Measurements from ENCODE around the gene CD9.

Gene CD9

DNA sequence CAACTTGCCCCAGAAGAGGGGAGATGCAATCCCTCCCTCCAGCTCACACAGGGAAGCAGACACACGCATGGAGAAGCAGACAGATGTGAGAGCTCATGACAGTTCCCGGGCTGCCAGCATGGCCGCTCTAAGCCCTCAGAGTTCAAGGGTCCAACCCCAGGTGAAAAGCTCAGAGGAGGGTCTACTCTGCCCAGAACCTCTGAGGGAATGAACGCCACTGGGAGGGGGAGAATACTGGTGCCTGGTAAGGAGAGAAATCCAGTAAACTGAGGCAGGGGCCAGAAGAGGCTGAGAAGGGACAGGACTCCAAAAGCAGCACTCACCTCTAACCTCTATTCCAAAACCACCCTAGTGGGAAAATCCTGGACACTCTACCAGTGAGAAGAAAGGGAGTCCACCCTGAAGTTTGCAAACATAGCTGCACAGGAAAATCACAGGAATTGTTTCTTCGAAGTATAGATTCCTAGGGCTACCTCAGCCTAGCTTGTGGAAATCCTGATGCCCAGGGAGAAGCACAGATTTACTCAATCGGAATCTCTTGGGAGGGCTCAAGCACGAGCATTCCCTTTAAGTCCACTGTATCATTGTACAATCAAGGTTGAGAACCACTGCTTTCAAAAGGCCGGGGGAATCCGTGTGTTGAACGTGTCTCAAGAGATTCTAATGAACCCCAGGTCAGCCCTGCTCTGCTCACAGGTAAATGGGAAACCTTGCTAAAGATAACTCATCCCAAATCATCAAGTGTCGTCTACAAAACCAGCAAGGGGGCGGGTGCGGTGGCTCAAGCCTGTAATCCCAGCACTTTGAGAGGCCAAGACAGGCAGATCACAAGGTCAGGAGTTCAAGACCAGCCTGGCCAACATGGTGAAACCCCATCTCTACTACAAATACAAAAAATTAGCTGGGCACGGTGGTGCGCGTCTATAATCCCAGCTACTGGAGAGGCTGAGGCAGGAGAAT, 76.0 kb downstream of the CD9 start:
- no peak for DNase-seq (ENCODE audit: low read depth)

DNA sequence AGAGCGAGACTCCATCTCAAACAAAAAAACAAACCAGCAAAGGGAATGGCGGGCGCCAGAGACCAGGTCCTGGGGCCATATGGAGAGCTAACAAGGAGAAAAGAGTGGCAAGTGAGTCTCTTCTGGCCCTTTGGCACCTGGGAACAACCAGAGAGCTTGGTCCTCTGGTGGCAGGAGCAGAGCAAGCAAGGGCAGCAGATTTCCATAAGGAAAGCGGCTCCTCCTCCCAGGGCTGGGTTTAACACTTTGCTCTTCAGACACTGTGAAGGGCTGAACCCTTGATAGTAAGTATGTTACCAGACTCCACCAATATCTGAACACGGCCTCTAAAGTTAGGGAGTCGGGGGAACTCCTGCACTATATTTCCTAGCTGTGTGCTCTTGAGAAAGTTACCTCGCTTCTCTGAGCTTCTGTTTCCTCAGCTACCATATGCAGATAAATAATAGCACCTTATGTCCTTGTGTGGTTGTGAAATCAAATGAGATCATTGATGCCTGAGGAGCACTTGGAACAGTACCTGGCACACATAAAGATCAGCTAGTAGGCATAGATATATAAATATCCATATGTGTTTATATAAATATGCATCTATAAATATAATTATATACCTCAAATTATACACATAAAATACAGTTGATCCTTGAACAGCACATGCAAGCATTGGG, 76.9 kb downstream of the CD9 start:
- DNase-seq (ENCODE audit: low read depth), result no peak

DNA sequence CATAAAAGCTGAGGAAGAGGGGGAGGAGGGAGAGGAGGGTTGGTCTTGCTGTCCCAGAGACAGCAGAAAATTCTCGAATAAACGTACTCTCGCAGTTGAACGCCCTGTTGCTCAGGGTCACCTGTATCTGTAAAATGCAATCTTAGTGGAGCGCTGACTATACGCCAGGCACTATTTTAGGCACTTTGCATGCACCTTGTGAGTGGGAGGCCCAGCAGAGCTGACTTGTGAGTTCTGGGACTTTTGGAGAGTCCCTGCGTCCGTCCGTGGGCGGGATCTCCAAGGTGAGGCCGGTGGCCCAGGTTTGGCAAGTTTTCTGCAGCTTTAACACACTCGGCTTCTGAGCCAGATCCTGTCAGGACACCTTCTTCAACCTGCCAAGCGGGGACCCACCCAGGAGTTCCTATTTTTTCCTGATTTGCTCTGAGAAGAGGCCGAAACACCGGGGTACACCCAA, 77.8 kb downstream of the CD9 start:
- DNase-seq (ENCODE audit: low read depth), result no peak

DNA sequence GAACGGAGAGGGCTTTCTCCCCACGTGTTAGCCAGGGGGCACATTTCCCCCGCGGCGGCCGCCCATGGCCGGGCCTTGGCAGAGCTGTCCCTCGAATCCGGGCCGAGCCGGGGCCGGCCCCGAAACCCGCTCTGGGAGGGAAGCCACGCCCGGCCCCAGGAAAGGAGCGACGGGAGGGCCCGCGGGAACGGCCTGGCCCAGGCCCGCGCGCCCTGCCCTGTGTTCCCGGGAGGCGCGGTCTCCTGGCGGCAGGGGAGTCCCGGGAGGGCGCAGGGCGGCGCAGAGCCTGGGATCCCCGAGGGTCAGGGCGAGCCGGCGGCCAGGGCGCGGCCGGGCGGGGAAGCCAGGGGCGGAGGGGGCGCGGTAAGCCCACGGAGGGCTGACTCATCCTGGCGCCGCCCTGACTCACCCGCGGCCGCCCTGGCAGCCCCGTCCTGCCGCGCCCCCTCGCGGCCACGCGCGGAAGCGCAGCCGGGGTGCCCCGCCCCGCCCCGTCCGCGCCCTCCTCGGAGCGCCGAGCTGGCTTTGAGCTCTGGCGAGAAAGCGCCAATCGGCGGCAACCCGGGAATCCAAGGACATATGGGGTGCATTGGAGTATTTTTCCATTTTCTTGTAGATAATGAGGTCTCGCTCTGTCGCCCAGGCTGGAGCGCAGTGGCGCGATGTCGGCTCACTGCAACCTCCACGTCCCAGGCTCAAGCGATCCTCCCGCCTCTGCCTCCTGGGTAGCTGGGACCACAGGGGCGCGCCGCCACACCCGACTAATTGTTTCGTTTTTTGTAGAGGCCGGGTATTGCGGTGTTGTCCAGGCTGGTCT, 78.4 kb downstream of the CD9 start:
- peak; percentile 57 for DNase-seq (ENCODE audit: low read depth)

DNA sequence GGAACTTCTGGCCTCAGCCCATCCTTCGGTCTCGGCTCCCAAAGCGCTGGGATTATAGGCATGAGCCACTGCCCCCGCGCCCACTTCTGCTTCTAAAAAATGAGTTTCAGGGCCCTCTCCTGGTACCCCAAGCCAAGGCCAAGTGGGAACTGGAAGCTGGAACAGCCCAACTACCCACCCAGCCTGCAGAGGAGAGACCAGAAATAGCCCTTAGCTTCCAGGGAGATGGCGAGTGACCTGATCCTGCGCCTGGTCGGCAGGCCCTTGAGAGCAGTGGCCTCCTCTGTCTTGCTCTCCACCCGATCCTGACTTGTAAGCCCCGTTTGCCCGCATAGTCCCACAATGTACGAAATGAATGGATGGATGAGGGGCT, 79.0 kb downstream of the CD9 start:
- DNase-seq (ENCODE audit: low read depth), result no peak

DNA sequence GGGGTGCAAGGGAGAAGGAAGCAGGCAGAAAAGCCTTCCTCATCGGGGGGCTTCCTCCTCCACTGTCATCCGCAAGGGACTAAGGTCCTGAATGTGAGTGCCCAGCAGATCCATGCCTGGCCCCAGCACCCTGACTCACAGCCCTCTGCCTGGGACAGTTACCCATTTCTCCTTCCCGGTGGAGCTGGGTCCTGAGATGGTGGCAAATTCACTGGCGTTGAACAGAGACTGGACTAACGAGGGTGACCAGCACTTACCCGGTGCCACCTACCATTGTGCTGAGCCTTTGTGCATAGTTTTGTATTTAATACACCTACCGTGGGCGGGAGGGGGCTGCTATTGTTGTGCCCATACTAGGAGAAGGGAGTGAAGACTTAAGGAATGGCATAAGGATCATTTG, 79.4 kb downstream of the CD9 start:
- no peak for DNase-seq (ENCODE audit: low read depth)

DNA sequence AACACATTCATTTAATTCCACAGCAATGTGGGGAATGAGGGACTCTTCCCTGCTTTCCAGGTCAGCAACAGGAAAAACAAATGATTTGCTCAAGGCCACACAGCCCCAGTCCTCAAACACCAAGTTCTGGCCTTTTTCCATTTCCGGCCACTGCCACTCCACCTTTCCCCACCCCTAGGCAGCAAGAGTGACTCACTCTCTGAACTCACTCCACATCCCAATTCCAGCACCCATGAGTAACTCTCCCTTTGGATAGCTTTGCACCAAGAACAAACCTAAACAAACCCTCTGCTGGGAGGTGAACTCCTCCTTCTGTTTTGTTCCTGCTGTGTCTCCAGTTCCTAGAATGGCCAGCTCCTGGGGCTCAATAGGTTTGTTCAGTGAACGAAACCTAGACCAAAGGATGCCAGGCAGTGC, 79.9 kb downstream of the CD9 start:
- DNase-seq (ENCODE audit: low read depth), result no peak

DNA sequence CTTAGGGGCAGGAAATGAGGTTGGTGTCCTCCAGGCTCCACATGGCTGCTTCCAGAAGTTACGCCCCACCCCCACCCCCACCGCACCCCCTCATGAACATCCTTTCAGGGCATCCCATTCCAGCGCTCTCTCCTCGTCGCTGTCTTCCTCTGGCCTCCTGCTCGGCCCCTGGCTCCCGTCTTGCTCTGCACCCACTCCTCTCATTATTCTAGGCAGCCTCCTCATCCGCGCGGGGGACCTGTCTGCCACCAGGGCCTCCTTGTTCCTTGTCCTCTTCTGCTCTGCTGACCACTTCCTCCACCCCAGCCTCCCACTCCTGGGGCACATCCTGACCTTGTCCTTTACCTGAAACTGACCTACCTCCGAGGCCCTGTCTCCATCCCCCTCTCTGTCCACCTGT, 80.5 kb downstream of the CD9 start:
- DNase-seq (ENCODE audit: low read depth), result no peak

DNA sequence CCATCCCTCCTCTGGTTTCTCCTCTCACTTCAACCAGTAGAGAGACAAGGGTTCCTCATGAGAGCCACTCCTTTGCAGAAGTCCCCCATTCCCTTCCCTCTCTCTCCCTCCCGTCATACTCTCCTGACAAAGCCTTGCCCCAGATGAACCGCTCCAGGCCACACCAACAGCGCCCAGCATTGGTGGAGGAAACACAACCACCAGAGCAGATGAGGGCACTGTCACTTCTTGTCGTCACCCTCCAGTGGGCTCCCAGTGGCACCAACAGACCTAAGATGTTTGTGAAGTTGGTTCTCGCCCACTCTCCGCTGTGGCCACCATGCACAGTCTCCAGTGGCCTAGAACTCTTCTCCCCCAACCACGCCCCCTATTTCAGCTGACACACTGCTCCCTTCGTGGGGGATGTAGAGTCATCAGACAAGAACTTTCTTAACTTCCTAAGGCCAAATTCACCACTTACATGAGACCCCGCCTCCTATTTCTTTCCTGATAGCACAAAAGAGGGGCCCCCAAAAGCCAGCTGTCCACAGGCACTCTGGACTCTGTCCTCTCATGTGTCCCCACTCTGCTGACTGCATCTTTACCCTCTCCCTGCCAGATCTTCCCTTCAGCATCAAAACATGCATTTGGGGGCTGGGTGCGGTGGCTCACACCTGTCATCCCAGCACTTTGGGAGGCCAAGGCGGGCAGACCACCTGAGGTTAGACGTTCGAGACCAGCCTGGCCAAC, 81.0 kb downstream of the CD9 start:
- no peak for DNase-seq (ENCODE audit: low read depth)

DNA sequence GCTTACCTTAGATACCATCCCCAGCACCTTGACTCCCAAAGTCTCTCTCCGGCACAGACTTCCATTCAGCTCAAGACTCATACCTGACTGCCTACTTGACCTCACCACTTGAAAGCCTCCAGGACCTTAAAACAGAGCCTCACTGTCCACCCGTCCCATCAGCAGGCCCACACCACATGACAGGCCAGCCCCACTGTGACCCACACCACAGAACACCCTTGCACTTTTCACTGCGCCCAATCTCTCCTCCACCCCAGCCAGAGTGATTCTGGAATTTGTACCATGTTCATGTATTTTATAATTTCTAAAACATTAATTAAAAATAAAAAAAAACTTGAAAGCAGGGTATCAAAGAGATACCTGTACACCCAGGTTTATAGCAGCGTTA, 82.2 kb downstream of the CD9 start:
- DNase-seq (ENCODE audit: low read depth), result no peak

DNA sequence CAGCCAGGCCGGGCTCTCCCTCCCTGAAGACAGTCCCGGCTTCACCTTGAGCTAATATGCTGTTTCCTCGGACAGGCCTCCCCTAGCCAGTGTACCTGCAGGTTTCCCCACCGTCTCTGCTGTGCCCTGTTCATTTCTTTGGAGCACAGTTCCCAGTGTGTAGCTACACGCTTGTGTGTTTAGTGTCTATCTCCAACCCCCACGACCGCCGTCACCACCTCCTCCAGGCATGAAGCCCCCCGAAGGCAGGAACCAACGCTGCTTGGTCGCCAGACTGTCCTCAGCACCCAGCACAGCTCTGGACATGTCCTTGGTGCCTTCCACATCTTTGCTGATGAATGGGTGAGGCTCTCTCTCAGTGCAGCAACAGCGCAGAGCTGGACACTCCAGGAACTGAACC, 84.1 kb downstream of the CD9 start:
- DNase-seq (ENCODE audit: low read depth), result no peak

DNA sequence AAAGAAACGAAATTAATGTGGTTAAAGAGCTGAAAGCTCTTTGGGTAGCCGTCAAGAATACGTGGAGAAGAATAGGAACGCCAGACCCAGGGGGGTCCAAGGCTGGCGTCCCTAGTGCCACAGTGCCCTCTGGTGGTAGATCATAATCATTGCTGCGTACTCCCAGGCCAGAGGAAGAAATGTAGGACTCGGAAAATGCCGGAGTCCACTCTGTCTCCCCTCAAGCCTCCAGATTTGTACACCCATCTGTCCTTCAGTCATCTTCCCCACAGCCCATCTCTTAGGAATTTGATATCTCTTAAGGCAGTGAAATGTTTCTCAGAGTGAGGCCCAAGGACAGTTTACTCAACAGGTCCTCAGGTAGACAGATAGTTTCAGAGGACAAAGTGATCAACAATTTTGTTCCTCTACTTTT, 84.9 kb downstream of the CD9 start:
- DNase-seq (ENCODE audit: low read depth), result peak; percentile 20

DNA sequence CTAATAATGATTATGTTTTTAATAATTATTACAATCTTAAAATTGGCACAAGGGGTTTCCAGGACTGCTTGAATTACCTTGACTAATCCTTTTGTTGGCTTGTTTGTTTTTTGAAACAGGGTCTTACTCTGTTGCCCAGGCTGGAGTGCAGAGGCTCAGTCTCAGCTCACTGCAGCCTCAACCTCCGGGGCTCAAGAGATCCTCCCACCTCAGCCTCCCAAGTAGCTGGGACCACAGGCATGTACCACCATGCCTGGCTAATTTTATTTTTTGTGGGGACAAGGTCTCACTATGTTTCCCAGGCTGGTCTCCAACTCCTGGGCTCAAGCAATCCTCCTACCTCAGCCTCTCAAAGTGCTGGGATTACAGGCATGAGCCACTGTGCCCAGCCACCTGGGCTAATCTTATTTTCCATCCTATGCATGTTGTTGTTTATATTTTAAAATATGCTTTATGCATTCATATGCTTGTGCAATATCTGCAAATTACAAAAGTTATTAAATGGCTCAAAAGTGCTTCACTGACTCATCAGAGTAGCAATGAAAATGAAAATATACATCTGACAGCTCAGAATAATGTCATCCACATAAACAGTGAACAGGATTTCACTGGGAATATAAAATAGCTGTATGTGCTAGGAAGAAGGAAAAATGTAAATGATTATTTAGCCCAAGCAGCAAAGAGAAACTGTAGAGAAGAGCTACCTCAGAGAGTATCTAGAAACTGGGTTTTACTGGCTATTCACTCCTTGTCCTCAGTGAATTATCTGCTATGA, 85.5 kb downstream of the CD9 start:
- DNase-seq (ENCODE audit: low read depth), result no peak

Data from stimulated activated CD8-positive, alpha-beta memory T cell treated with anti-CD3 and anti-CD28 coated beads, Interleukin-15, amount 100 ng/mL, for 1 hour (primary cell).